HG02938 (cell line): Measurements from ENCODE around the gene RIMBP2.
"Not testable (repeated sequence)": the region's sequence is repeated elsewhere in the genome, so short reads cannot be mapped to it uniquely, and the experiment has no call there.

Experiments used
- ATAC-seq: cut with Tn5 transposase; IDR thresholded peaks from one replicate; pipeline ENCODE4 v1.9.1; 2021; ENCODE audit warnings: mild to moderate bottlenecking, moderate library complexity; ENCODE audit not compliant: unreplicated experiment

RIMBP2 gene

DNA sequence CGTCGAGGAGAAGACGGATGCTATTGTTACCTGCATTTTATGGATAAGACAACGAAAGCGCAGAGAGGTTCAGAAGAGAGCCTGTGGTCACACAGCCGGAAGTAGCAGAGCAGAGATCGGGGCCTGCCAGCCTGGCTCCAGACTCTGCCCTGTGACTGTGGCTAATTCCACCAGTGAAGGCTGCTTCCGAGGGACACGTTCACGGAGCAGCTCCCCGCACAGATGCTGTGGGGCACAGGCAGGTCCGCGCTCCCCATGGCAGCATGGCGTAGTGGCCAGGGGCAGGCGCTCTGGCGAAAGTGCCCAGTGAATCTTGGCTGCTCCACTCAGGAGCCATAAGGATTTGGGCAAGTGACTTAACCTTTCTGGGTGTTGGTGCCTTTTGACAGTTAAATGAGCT, 9.8 kb downstream of the RIMBP2 start:
- ATAC-seq, result no peak

DNA sequence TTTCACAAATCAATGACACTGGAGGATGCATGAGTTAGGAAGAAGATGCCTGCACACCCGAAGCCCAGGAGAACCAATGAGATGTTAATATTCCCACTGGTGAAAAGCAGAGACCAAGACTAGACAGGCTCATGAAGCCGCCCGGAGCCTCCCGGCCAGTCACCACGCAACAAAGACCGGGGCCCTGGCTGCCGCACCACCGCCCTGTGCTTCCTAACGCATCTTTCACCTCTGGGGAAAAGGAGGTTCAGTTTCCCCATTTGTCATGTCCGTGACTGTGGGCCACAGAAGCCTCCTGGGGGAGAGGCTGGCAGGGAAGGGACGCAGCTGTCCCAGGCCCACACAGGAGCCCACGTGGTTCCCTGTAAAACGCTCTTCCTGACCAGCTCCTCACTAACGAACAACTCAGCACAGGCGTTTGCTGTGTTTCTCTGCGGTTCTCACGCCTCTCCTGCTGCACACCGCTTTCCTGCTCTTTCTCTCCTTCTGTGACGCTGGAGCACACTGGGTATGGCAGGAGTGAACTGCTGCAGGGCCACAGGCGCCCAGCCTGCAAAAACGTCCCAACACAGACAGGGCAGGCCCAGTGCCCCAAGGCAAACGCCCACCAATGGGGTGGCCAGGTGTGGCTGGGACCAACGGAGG, 10.8 kb downstream of the RIMBP2 start:
- no peak for ATAC-seq

DNA sequence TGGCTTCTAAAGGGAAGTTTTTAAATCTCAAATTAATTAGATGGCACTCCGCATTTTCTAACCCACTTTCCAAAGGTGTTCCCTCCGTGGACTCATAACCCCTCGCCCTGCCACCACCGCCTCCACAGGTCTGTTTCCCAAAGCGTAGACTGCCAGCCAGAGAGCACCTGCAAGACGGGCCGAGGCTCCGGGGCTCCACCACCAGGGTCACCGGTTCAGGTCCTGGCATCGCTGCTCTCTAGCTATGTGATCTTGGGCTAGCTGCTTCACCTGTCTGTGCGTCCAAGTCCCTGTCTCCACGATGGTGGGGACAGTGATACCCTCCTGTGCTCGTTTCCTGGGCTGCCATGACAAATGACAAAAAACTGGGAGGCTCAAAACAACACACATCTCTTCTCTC, 11.5 kb downstream of the RIMBP2 start:
- no peak for ATAC-seq

DNA sequence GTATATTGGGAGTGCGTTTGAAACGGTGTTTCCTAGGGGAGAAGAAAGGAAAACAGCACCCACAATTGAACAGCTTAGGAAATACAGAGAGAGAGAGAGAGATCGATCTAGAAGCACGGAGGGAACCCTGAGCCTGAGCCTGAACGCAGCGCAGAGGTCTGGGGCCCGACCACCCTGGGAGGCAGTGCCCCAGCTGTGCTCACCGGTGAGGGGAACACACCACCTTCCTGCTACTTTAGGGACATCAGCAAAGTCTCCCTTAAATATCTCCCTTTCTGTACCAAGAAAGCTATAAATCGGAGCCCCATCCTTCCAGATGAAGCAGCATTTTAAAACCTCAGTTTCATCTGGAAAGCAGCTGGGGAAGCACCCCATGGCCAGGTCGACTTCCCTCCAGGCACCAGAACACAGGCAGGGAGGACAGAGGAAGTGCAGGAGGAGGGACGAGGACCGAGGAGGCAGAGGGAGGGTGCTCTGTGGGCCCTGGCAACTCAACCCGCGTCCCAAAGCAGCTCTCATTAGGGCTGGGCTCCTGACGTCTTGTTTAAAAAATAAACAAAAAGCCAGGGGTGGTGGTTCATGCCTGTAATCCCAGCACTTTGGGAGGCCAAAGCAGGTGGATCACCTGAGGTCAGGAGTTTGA, 12.2 kb downstream of the RIMBP2 start:
- no peak for ATAC-seq

DNA sequence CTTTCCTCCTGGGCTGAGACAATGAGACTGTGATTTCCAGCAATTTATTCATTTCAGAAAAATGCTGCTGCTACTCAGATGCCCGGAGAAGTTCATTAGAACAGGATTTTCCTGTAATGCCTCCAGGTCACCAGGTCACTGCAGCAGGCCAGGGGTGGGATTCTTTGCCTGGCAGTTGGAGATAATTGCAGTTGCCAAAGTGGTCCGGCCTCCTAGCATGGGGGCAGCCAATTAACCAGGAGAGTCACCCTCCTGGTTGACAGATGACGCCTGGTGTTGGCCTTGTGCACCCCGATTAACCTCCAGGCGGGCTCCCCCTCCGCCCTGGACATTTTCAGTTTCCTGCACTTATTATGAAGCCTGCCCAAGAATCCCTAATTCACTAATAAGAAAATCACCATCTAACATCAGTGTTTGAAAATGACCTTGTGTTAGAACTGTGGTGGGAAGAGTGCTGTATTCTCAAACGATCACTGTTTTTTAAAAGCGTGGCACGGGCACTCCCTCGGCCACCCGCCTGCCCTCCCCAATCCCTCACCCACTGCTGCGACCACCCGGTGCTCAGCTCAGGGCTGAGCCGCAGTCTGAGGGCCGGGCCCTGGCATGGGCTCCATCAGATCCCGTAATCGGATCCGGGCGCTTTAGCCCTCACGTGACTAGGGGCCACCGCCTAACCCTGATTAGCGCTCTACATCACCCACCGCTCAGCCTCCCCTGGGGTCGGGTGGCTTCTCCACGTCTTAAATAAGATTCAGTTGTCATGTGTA, 12.9 kb downstream of the RIMBP2 start:
- no peak for ATAC-seq

DNA sequence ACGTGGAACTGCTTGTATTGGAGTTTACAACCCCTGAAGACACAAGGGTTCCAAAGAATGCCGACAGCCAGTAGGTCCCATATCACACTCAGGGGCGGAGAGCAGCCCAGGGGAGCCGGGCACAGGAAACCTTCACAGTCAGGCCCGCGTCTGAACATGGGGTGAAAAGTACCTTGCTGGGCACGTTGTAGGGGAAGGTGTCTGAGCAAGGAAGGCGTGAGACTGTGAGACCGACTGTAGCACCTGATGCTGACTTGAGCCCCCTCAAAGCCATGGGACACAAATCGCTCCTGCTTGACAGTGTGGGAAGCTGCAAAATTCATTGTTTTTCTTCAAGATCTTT, 14.7 kb downstream of the RIMBP2 start:
- no peak for ATAC-seq

DNA sequence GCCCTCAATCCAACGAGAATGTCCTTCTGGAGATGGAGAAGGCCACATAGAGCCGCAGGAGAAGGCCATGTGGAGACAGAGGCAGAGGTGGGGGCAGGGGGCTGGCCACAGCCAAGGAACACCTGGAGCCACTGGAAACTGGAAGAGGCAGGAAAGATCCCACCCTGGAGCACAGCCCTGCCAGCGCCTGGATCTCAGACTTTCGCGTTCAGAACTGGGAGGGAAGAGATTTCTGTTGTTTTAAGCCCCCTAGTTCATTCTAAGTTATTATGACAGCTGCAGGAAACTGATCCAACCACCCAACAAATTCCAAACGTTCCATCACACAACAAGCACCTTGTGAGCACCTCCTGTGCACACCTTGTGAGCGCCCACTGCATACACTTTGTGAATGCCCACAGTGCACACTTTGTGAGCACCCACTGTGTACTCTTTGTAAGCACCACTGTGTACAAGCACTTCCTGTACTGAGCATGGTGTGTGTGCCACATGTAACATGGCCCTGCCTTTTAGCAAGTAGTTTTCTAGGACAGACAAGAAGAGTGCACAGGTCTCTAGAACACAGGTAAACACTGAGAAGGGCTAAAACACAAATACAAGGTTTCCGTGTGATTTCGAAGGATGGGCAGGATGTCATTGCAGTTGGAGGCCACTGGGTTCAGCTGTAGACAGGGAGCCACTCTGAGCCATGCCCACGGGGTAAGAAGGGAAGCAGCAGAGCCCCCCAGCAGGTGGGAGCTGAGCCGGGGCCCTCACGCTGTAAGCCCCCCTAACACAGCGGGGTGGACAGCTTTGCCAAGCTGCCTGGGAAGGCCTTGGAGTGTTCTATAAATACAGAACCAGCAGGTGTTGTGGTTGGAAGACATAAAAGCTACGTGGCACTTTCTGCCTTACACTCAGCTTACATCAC, 15.4 kb downstream of the RIMBP2 start:
- no peak for ATAC-seq

DNA sequence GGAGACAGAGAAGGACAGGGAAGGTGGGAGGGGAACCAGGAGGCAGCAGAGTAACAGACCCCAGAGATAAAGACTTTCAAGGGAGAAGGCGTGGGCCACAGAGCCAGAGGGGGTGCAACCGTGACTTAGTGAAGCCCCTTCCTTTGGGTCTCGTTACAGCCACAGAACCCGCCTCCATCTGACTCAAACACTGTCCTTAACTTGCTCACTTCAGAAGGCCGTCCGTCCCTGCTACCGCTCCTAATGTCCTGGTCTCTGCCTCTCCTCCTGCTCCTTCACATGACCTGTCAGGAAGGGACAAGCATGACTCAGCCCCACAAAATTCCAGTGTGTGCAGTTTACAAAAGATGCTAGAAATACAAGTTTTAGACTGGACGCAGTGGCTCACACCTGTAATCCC, 18.0 kb downstream of the RIMBP2 start:
- ATAC-seq, result no peak

DNA sequence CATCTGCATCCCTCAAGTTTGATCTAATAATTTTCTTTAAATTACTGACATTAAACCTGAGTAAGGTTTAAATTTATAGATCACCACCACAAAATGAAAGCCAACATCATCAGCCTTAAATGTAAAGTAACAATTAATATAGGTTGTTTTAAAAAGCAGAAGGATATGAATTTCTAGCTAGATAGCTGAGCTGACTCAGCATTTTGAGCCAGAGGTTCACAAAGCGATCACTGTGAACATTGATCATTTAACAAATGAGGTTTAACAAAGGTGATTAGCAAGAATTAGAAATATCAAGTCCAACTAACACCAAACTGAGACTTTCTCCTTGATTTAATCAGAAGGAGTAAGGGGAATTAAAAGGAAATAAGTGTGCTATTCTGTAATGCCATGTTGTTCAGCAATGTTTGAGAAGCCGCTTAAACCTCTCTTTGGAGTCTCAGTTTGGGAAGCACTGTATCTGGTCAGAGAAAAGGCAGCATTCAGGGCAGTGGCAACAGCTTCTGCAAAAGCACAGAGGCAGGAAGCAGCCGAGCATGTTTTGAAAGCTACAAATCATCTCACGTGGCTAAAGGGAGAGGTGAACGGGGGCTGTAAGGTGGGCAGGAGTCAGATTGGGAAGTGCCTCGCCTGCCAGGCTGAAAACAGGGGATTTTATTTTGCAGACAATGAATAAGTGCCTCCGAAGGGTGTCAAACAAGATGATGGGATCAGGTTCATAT, 19.6 kb downstream of the RIMBP2 start:
- no peak for ATAC-seq

DNA sequence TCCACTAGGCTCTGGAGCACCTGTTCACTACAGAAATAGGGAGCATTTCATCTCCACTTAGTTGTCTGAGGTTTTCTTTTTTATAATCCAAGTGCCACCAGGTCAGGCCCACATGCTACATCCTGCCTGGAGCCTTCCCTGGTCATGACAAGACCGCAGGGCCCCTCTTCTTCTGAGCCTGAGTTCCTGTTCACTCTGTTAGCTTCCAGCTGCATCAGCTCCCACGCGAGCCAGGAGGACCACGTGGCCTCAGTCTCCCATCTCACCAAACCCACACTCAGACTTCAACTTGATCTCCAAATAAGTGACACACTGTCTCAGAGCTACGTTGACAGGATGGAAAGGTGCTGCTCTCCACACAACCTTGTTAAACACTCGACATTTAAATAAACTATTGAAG, 21.0 kb downstream of the RIMBP2 start:
- ATAC-seq, result no peak

DNA sequence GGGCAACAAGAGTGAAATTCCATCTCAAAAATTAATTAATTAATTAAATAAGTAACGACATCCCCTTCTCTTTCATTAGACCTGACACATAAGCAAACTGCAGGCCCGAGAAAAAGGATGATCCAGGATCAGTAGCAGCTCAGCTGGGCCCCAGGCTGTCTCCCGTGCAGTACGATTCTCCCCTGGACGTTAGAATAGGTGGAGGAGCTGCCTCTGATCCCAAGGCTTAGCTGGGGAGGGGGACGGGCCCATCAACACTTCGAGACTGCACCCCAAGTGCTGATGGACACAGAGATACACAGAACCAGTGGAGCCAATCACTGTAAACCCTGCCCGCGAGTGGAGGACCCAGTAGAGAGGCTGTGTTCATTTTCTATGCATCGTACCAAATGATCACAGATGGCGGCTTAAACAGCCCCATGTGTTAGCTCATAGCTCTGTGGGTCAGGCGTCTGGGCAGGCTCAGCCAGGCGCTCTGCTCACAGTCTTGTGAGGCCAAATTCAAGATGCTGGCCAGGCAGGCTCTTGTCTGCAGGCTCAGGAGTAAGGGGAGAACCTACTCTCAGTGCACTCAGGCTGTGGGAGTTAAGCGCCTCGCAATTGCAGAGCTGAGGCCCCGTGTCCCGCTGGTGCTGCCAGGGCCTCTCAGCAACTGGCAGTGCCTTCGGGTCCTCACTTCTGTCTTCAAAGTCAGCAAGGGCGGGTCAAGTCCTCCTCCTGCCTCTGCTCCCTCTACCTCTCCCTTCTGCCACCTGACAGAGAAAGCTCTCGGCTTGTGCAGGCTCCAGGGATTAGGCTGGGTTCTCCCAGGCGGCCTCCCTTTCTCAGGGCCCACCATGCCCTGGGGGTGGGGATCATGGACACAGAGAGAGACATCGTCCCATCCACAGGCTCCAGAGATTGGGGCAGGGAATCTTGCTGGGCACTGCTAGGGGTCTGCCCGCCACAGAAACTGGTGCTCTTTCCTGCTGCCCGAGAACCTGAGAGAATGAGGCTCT, 26.4 kb downstream of the RIMBP2 start:
- no peak for ATAC-seq

DNA sequence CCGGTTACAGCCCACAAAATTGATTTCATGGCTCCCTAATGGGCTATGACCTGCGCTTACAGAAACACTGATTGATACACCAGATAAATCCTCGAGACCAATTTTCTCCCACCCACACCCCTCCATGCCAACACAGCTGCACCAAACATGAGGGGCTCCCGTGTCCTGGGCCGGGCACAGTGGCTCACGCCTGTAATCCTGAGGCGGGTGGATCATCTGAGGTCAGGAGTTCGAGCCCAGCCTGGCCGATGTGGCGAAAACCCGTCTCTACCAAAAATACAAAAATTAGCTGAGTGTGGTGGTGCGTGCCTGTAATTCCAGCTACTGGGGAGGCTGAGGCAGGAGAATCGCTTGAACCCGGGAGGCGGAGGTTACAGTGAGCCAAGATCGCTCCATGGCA, 27.1 kb downstream of the RIMBP2 start:
- not testable (repeated sequence) for ATAC-seq

DNA sequence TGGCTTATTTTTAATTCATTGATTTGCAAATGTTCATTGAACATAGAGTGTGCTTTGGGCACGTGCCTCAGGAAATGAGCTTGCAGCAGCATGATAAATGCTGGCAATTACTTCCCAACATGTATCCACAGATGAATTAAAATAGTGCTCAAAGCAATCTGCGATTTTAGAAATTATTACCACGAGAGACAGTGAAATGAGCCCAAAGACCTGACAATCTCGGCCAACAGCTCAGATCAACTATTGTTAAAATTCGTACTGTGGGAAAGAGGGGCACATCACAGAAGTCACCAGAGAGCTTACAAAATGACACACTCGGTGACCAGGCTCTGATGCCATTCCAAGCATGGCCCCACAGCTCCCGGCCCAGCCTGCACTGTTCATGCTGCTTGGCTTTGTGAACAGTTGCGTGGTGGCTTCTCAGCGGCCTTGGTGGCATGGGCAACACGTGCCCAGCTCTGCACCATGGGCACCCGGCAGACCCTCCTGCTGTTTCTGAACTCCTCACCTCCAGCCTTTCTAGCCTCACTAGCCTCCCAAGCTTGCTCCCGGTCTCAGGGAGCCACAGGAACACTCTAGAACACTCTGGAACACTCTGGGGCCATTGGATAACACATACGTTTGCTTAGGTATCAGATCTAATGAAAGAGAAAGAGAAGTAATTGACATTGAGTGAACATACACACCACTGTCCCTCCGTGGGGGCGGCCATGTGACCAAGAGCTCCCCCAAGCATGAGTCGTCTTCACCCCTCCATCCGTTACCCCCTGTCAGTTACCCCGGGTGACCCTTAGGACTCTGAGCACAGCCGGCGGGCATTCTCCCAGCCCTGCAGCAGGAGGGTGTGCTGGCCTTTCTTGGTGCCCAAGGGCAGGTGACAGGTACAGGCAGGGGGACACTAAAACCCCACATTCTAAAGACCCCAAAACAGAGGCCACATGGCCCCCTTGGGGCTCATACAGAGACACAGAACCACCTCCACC, 28.0 kb downstream of the RIMBP2 start:
- no peak for ATAC-seq

DNA sequence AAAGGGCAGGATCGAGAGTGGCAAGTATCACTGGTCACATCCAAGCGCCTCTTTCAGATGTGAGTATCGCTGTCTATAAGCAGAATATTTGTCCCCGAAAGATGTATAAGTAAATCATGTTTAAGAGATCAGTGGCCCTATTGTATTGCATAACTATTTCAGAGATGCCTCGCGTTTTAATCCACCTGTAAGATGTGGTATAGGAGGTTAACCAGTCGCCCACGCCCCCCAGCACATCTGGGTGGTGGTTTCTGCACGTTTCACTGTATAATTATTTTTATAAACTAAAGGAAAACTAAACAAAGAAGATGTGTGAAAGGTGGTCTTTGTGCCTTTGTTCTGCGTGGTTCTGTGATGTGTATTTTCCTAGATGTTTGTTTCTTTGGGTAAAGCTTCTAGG, 28.9 kb downstream of the RIMBP2 start:
- no peak for ATAC-seq

DNA sequence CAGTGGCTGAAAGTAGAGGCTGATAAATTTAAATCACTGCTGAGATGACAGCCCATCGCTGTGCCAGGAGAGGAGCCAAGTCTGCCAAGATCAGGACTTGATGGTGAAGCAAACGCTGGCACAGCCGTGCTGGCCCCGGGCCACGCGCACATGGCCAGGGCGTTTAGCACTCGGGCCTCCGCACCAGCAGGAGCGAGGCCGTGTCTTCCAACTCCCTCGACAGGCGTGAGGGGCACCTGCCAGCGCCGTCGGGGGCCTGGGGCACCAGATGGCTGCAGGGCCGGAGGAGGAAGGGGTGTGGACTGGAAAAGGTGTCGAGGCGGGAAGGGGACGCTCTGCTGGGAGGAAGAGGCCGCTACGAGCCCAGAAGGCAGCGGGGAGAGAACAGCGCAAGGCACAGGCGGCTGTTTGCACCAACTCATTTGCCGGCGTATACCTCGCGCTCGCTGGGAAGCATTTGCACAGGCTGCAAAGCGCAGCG, 29.5 kb downstream of the RIMBP2 start:
- no peak for ATAC-seq

DNA sequence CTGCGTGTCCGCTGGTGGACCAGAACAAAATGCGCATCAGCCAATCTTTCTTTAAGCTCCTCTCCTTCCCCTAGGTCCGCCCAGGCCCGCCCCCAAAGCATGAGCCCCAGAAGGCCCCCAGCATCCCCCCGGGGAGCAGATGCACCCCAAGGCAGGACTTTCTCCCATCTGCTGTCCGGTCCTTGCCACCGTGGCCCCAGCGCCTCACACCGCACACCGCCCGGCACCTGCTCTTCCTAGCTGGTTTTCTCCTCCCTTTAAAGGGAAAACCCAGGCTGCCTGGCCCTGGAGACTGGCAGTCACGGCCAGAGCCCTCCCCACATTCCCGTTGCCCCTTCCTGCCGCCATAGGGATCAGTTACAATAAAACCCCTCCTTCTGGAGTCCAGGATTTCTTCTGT, 30.2 kb downstream of the RIMBP2 start:
- ATAC-seq, result no peak

DNA sequence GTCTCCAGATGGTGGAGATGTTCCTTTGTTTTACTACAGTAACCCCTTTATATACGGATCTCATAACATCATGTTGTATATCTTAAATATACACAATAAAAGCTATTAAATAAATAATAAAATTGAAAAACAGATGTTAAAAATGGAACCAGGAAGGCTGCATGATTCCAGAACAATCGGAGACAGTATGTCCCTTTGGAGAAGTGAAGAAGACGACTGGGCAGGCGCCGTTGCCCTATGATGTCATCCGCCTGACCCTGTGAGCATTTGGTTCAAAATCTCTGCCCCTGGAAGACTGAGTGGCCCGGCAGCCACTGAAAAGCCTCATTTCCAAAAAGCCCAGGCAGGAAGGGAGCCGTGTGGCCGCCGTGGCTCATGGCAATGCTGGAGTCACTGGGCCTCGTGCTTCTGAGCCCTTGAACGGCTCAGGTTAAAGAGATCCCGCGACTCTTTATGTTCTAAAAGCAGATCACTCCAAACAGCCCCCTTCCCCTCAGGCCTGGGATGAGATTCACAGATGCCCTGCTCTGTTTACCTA, 30.8 kb downstream of the RIMBP2 start:
- ATAC-seq, result no peak

DNA sequence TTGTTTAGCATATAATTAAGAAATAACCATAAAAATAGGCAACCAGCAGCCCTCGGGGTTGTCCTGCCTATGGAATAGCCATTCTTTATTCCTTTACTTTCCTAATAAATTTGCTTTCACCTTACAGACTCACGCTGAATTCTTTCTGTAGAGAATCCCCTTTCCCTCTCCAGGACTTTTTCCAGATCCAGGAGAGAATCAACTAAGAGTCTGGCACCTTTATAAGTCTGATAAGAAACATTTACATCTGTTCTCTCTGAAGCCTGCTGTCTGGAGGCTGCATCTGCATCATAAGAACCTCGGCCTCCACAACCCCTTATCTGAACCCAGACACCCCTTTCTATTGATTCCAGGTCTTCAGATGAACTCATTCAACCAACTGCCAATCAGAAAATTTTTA, 32.3 kb downstream of the RIMBP2 start:
- no peak for ATAC-seq
